Fibroblast of mammary gland (primary cell): ENCODE results near the gene WFDC2.

Experiments
- DNase-seq: peaks from one replicate; pipeline ENCODE4 v3.0.0-alpha.2; 2010; ENCODE audit warnings: low read depth
- H3K4me3 ChIP-seq: 2 replicates; pipeline ENCODE4 v1.5.1; 2011; ENCODE audit warnings: low read depth, mild to moderate bottlenecking, low read length, moderate library complexity; ENCODE audit not compliant: control insufficient read depth
- TF ChIP-seq, protein P1 (sequence below): conservative IDR thresholded peaks from 2 replicates; pipeline ENCODE4 v1.5.1; 2011; ENCODE audit warnings: low read depth, low read length, inconsistent platforms; ENCODE audit not compliant: control insufficient read depth, insufficient read depth

WFDC2 gene

DNA sequence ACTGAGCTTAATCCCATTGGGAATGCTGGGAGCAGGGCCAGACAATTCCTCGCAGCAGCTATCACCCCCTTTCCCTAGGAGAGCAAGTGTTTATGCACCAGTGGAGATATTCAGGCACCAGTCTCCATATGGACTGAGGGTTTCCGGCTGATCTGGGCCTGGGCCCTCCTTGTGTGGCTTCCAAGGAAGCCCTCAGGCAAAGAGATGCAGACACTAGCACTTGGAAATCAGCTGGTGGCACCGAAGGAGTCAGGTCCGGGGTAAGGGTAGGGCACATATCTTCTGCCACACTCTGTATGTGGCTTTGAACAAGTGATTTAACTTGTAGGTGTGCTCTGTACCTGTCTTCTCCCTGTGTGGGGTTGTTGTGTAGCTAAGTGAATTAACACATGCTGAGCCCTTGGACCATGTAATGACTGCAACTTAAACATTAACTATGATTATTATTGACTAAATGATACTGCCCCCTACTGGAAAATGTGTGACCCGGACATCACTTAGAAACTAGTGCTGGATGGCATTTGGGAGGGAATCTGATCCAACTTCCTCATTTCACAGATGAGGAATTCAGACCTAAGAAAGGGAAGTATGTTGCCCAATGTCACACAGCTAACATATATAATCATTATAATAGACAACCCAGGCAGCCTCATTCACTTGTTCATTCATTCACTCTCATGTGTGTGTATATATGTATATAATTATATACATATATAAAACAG is 19.3 kb upstream of the WFDC2 start:
- DNase-seq = peak; percentile 62
- TF ChIP-seq, protein P1, sequence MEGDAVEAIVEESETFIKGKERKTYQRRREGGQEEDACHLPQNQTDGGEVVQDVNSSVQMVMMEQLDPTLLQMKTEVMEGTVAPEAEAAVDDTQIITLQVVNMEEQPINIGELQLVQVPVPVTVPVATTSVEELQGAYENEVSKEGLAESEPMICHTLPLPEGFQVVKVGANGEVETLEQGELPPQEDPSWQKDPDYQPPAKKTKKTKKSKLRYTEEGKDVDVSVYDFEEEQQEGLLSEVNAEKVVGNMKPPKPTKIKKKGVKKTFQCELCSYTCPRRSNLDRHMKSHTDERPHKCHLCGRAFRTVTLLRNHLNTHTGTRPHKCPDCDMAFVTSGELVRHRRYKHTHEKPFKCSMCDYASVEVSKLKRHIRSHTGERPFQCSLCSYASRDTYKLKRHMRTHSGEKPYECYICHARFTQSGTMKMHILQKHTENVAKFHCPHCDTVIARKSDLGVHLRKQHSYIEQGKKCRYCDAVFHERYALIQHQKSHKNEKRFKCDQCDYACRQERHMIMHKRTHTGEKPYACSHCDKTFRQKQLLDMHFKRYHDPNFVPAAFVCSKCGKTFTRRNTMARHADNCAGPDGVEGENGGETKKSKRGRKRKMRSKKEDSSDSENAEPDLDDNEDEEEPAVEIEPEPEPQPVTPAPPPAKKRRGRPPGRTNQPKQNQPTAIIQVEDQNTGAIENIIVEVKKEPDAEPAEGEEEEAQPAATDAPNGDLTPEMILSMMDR = peak; percentile 72

DNA sequence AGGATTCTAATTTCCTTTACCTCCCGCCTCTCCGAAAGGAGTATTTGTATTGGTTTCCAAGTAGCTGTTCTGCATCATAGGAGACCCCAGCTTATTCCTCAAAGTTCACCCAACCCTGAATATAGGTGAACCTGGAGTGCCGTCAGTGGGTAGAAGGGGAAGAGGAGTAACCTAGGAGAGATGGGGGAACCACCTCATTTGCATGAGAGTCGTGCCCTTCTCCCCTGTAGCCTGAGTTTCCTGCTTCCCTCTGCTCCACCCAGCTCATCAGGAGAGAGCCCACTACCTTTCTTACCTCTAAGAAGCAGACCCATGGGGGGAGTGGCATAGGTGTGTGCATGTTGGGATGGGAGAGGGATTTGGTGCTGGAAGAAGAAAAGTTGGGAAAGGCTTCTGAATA is 17.3 kb upstream of the WFDC2 start:
- no peak for DNase-seq
- TF ChIP-seq, protein P1 = no peak
- H3K4me3 ChIP-seq = no peak overlapping the region

More for the DNA sequence above, 19.3 kb upstream of the WFDC2 start:
- H3K4me3 ChIP-seq = no peak overlapping the region

DNA sequence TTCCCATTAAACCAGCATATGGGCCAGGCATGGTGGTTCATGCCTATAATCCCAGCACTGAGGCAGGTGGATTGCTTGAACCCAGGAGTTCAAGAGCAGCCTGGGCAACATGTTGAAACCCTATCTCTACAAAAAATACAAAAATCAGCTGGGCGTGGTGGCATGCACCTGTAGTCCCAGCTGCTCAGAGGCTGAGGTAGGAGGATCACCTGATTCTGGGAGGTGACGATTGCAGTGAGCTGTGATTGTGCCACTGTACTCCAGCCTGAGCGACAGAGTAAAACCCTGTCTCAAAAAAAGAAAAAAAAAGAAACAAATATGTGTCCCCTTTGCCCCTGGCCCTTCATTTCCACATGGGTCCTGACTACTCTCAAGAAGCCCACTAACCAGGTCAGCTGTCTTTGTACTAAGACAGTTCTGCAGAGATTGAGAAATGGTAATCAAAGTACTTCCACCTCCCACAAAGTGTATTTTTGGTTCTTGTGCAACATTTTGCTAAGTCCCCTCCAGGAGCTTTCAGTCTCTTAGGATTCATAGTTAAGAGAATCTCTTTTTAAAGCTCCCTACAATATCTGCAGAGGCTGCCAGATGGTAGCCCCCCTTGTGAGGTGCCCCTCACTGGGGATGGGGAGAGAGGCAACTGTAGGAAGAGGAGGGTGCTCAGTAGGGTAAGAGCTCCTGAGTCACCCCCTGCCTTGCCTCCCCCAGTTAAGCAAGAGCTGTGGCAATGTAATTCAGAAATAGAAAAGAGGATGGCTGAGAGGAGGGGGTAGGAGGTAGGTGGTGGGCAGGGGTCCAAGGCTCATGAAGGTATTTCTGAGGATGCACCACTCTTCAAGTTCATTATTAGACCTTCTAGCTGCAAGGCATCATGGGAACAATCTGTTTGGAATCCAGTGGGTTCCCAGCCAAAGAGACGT is 16.5 kb upstream of the WFDC2 start:
- TF ChIP-seq, protein P1 = no peak
- no peak overlapping the region for H3K4me3 ChIP-seq
- no peak for DNase-seq

DNA sequence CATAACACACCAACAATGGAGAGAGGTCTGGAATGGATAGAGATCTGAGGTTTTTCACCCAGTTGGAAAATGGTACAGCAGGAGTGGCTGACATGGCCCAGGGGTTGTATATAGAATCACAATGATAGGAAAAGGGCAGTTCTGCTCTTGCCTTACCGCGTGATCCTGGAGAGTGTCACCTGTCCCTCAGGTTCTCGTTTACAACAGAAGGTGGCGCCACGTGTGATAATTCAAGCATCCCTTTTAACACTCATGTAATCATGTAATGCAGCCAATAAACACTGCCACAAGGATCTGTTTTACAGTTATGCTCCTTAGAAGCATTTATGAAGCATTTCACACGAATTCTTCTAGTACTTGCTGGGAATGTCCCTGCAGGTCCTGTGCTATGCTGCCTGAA is 12.9 kb upstream of the WFDC2 start:
- DNase-seq = peak; percentile 13
- H3K4me3 ChIP-seq = no peak overlapping the region
- TF ChIP-seq, protein P1 = no peak

DNA sequence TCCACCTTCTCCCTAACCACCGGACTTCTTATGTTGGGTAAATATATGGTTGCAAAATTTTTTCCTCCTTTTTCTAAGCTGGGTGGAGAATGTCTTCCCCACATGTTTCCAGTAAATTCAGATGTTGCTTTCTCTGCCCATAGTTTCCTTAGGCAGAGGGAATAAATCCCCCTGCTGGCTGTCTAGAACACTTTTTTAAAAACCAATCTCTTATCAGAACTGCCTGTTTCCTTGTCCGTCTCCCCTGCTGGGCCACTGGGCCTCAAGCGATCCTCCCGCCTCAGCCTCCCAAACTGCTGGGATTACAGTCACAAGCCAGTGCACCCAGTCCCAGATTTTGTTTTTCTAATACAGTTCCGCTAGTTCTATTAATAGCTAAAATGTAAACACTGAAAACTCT is 9.9 kb upstream of the WFDC2 start:
- no peak overlapping the region for H3K4me3 ChIP-seq
- TF ChIP-seq, protein P1 = peak; percentile 11
- peak; percentile 12 for DNase-seq

DNA sequence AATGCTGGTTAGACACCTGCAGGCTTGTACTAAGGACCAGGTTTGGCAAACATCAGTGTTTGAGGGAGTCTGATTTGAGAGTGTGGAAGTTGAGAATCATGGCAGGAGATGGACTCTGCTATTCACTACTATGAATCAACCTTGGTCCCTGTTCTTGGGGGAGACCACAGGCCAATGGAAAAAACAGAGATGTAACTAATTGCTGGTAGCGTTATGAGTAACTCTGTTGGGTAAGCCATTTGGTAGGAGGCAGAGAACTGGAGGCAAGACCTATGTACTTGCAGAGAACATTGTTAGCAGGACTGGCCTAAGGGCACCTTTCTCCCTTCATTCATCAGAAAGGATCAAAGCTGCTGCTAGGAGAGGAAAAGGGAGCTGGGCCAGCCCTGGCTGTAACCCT is 8.3 kb upstream of the WFDC2 start:
- no peak for DNase-seq
- TF ChIP-seq, protein P1 = no peak
- no peak overlapping the region for H3K4me3 ChIP-seq
